CD14-positive monocyte (primary cell): Measurements from ENCODE around the gene TBC1D22A. TPM values are rescaled to one million over a fixed set of nuclear protein-coding genes. Genes with fewer than 3 reads are reported as not detected.

ENCODE experiments used
- DNase-seq, 3 donors: peaks; one replicate each; pipeline ENCODE4 v3.0.0-alpha.2; 2011 to 2022
- H2AFZ ChIP-seq: 2 replicates; pipeline ENCODE4 v1.6.0; 2012; ENCODE audit warnings: mild to moderate bottlenecking, low read depth, low read length, inconsistent platforms; ENCODE audit not compliant: insufficient read depth, poor library complexity, severe bottlenecking
- H3K27ac ChIP-seq, 2 donors: 1 replicate in 1 of 2; 2 replicates in 1 of 2; pipeline ENCODE4 v1.5.1; 2012 to 2013; ENCODE audit warnings: low read length in 2 of 2, control low read depth in 1 of 2, inconsistent platforms in 1 of 2, low read depth in 1 of 2, mild to moderate bottlenecking in 1 of 2
- H3K27me3 ChIP-seq, 2 donors: one replicate each; pipeline versions ENCODE4 v1.6.0 to v1.6.1; 2011 to 2013; ENCODE audit warnings: low read length in 2 of 2; ENCODE audit not compliant: control insufficient read depth in 2 of 2, insufficient read depth in 2 of 2
- H3K36me3 ChIP-seq, 2 donors: replicated peaks in 1 of 2; 1 replicate in 1 of 2; 2 replicates in 1 of 2; pipeline versions ENCODE4 v1.5.1 to v1.6.1; 2012 to 2013; ENCODE audit warnings: low read length in 2 of 2, control low read depth in 1 of 2, inconsistent platforms in 1 of 2, mild to moderate bottlenecking in 1 of 2; ENCODE audit not compliant: insufficient read depth in 2 of 2, control insufficient read depth in 1 of 2
- H3K4me1 ChIP-seq, 2 donors: 1 replicate in 1 of 2; 2 replicates in 1 of 2; pipeline versions ENCODE4 v1.5.1 to v1.6.1; 2012 to 2013; ENCODE audit warnings: low read length in 2 of 2, control low read depth in 1 of 2, inconsistent platforms in 1 of 2, mild to moderate bottlenecking in 1 of 2, moderate library complexity in 1 of 2; ENCODE audit not compliant: insufficient read depth in 2 of 2, control insufficient read depth in 1 of 2
- H3K4me2 ChIP-seq: replicated peaks from 2 replicates; pipeline ENCODE3; 2012; ENCODE audit warnings: low read length, moderate library complexity, mild to moderate bottlenecking; ENCODE audit not compliant: poor library complexity, severe bottlenecking; ENCODE audit errors: extremely low read depth
- H3K4me3 ChIP-seq, 3 experiments: fragments of 200-600 bp in 1 of 3; sonication (generic) in 1 of 3; replicated peaks in 1 of 3; 1 replicate in 2 of 3; 2 replicates in 1 of 3; pipeline ENCODE4 v1.5.1; 2011 to 2013; ENCODE audit warnings: low read length in 3 of 3, mild to moderate bottlenecking in 3 of 3, control low read depth in 2 of 3, low read depth in 2 of 3, inconsistent platforms in 1 of 3, moderate library complexity in 1 of 3
- H3K79me2 ChIP-seq: 2 replicates; pipeline ENCODE4 v1.6.0; 2012; ENCODE audit warnings: mild to moderate bottlenecking, control low read depth, inconsistent platforms, low read length, moderate library complexity; ENCODE audit not compliant: insufficient read depth
- H3K9ac ChIP-seq: 2 replicates; pipeline ENCODE4 v1.6.0; 2017; ENCODE audit warnings: low read length, mild to moderate bottlenecking; ENCODE audit not compliant: insufficient read depth, poor library complexity, severe bottlenecking
- H3K9me3 ChIP-seq, 2 donors: replicated peaks in 1 of 2; 1 replicate in 1 of 2; 2 replicates in 1 of 2; pipeline versions ENCODE4 v1.5.1 to v1.6.1; 2012 to 2013; ENCODE audit warnings: low read length in 2 of 2, control low read depth in 1 of 2; ENCODE audit not compliant: control insufficient read depth in 1 of 2, insufficient read depth in 1 of 2
- H4K20me1 ChIP-seq: 2 replicates; pipeline ENCODE4 v1.6.0; 2012; ENCODE audit warnings: mild to moderate bottlenecking, low read length, control low read depth, moderate library complexity; ENCODE audit not compliant: insufficient read depth
- H3K27ac Mint-ChIP-seq, 7 donors: one replicate each; pipeline ENCODE4 v1.8.0; 2020; ENCODE audit warnings: mild to moderate bottlenecking in 7 of 7, mixed read lengths in 7 of 7, moderate library complexity in 6 of 7, inconsistent platforms in 2 of 7
- H3K27me3 Mint-ChIP-seq, 3 donors: one replicate each; pipeline ENCODE4 v1.8.0; 2021 to 2022; ENCODE audit warnings: low read depth in 3 of 3, mild to moderate bottlenecking in 3 of 3, mixed read lengths in 3 of 3, moderate library complexity in 3 of 3, inconsistent platforms in 1 of 3
- H3K36me3 Mint-ChIP-seq, 2 donors: one replicate each; pipeline ENCODE4 v1.8.0; 2020; ENCODE audit warnings: mixed read lengths in 2 of 2, inconsistent platforms in 1 of 2, mild to moderate bottlenecking in 1 of 2
- H3K4me1 Mint-ChIP-seq: one replicate; pipeline ENCODE4 v1.8.0; 2020; ENCODE audit warnings: mild to moderate bottlenecking, mixed read lengths
- H3K4me3 Mint-ChIP-seq, 2 donors: one replicate each; pipeline ENCODE4 v1.8.0; 2020; ENCODE audit warnings: mild to moderate bottlenecking in 2 of 2, mixed read lengths in 2 of 2, moderate library complexity in 1 of 2
- H3K9me3 Mint-ChIP-seq, 7 donors: one replicate each; pipeline ENCODE4 v1.8.0; 2020 to 2022; ENCODE audit warnings: mixed read lengths in 7 of 7, mild to moderate bottlenecking in 6 of 7, moderate library complexity in 6 of 7, inconsistent platforms in 2 of 7
- WGBS: methylation state at CpG from one replicate; pipeline ENCODE4 v1.1.5; 2013; ENCODE audit warnings: missing lambda C conversion rate; ENCODE audit not compliant: insufficient coverage; 5-methylcytosine and 5-hydroxymethylcytosine counted together
- intact Hi-C, 2 donors: fragments of 100-400 bp; cut with micrococcal nuclease; formaldehyde crosslinking; loops; one replicate each; pipeline versions ENCODE4 v1.15.0 to v1.15.1; 2023
- polyA plus RNA-seq, 3 donors: library from polyadenylated mRNA; depleted of rRNA in 1 of 3; unstranded in 2 of 3; stranded (reverse) in 1 of 3; fragments of 300-500 nt in 2 of 3; fragments of >200 nt in 1 of 3; fragmentation: Illumina TruSeq in 2 of 3; gene quantifications; 1 replicate in 2 of 3; 2 replicates in 1 of 3; pipeline ENCODE4 v1.2.3, GENCODE V29; 2012 to 2021
- TF ChIP-seq, protein P1 (sequence below): fragments of 200-600 bp; IDR thresholded peaks from one replicate; pipeline ENCODE4 v1.8.0; 2022; ENCODE audit warnings: antibody characterized with exemption, mild to moderate bottlenecking

The TBC1D22A gene
- polyA plus RNA-seq, 3 donors, result 25.9 to 36.2 (median 29.5) TPM

DNA sequence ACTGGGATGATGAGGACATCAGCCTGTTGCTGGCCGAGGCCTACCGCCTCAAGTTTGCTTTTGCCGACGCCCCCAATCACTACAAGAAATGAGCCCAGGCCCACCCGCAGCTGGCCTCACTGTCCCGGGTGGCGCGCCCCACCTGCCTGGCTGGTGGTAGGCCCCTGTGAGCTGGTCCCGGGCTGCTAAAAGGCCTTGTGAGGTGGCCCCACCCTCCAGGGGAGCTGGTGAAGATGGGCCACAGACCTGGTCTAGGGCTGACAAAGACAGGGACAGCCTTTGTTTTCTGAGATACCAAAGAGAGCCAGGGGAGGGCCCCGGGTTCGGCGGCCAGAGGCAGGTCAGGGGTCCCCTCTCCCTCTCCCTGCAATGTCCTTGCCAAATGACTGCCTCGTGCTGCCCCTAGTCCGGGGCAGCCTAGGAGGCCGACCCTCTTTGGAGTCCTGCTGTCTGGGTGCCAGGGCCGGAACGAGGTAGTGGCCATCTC is 411.1 kb downstream of the TBC1D22A start:
- Mint-ChIP-seq H3K27ac (peak overlapping the region in 1 of 7 donors; percentile 36), H3K4me1 (peaks cover 2% of the 10 kb centered on the region), H3K9me3 (peaks cover 17 to 43% (median 28%) of the 10 kb centered on the region in 7 donors), H3K36me3 (peaks cover 34 to 52% of the 10 kb centered on the region in 2 donors), H3K4me3 (no peak overlapping the region), H3K27me3 (no peaks in the 10 kb centered on the region)
- H4K20me1 ChIP-seq, result no peaks in the 10 kb centered on the region
- no peaks in the 10 kb centered on the region for H3K4me1 ChIP-seq
- H3K9ac ChIP-seq, result no peak overlapping the region
- no peak overlapping the region for H2AFZ ChIP-seq
- no peaks in the 10 kb centered on the region for H3K27me3 ChIP-seq
- no peak overlapping the region for H3K4me2 ChIP-seq
- H3K27ac ChIP-seq, result no peak overlapping the region
- no peak for DNase-seq
- H3K9me3 ChIP-seq, result peaks cover 21 to 52% of the 10 kb centered on the region in 2 donors
- TF ChIP-seq, protein P1, sequence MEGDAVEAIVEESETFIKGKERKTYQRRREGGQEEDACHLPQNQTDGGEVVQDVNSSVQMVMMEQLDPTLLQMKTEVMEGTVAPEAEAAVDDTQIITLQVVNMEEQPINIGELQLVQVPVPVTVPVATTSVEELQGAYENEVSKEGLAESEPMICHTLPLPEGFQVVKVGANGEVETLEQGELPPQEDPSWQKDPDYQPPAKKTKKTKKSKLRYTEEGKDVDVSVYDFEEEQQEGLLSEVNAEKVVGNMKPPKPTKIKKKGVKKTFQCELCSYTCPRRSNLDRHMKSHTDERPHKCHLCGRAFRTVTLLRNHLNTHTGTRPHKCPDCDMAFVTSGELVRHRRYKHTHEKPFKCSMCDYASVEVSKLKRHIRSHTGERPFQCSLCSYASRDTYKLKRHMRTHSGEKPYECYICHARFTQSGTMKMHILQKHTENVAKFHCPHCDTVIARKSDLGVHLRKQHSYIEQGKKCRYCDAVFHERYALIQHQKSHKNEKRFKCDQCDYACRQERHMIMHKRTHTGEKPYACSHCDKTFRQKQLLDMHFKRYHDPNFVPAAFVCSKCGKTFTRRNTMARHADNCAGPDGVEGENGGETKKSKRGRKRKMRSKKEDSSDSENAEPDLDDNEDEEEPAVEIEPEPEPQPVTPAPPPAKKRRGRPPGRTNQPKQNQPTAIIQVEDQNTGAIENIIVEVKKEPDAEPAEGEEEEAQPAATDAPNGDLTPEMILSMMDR, result no peak
- 98% methylated on average over 12 of the region's 17 CpGs for WGBS
- intact Hi-C loops, result no loop called here
- H3K4me3 ChIP-seq, result no peak overlapping the region
- H3K79me2 ChIP-seq, result no peaks in the 10 kb centered on the region
- H3K36me3 ChIP-seq, result peaks cover 16 to 37% of the 10 kb centered on the region in 2 donors

DNA sequence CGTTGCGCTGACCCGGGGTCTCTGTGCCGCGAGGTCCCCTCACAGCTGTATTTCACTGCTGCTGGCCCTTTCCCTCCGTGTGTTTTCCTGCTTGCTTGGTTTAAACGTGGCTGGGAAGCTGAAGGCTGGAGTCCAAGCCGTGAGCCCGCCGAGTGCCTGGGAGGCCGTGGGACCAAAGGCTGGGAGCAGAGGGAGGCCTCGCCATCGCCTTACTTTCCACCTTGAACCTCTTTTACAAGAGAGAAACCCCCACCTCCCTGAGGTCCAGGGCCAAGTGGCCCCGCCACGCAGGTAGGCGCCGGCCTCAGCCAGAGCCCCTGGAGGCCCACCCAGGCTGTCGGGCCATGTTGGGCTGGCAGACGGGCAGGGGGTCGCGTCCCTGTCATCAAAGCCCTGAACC is 411.6 kb downstream of the TBC1D22A start:
- H3K27me3 Mint-ChIP-seq, result no peaks in the 10 kb centered on the region
- Histone ChIP-seq H3K27ac (no peak overlapping the region), H3K4me3 (no peak overlapping the region), H3K4me1 (no peaks in the 10 kb centered on the region), H3K9me3 (peaks cover 21 to 52% of the 10 kb centered on the region in 2 donors), H3K79me2 (no peaks in the 10 kb centered on the region), H3K4me2 (no peak overlapping the region), H4K20me1 (no peaks in the 10 kb centered on the region), H2AFZ (no peak overlapping the region), H3K9ac (no peak overlapping the region), H3K27me3 (no peaks in the 10 kb centered on the region), H3K36me3 (peaks cover 16 to 32% of the 10 kb centered on the region in 2 donors)
- DNase-seq, result no peak
- peaks cover 17 to 45% (median 28%) of the 10 kb centered on the region in 7 donors for H3K9me3 Mint-ChIP-seq
- peaks cover 33 to 47% of the 10 kb centered on the region in 2 donors for H3K36me3 Mint-ChIP-seq
- no peak overlapping the region for H3K27ac Mint-ChIP-seq
- peaks cover 2% of the 10 kb centered on the region for H3K4me1 Mint-ChIP-seq
- H3K4me3 Mint-ChIP-seq, result no peak overlapping the region
- intact Hi-C loops, result no loop called here
- WGBS, result 98% methylated on average over 13 of the region's 21 CpGs
- TF ChIP-seq, protein P1, result no peak
